Myocyte (in vitro differentiated cells): ENCODE results near the gene TAMALIN. TPM values are rescaled to one million over a fixed set of nuclear protein-coding genes. Genes with fewer than 3 reads are reported as not detected.

Experiments used
- DNase-seq: peaks from one replicate; pipeline ENCODE4 v3.0.0-alpha.2; 2012; ENCODE audit warnings: low read depth
- total RNA-seq: library from RNA; depleted of rRNA; stranded (reverse); fragments of >200 nt; gene quantifications from 2 replicates; pipeline ENCODE4 v1.2.3, GENCODE V29; 2014

Gene TAMALIN
- total RNA-seq, 1 donor from 2014 or later: 64.9 TPM

DNA sequence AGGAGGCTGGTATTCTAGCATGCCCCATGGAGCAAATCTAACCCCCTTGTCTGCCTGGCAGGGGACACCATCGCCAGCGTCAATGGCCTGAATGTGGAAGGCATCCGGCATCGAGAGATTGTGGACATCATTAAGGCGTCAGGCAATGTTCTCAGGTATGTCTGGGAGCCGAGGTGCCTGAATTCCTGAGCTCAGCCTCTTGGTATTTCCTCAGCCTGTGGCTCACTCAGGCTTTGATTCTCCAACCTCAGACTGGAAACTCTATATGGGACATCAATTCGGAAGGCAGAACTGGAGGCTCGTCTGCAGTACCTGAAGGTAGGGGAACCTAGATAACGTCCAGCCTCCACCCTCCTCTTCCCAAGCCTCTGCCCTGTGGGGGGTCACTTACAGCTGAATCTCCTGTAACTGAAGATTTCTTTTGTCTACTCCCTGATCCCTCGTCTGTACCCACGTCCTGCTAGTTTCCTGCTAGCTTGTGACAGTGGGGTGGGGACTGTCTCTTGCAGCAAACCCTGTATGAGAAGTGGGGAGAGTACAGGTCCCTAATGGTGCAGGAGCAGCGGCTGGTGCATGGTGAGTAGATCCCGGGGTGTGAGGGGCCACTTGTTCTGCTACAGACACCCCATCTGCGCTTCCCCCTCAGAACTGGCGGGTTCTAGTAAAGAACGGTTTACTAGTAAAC, 7.0 kb downstream of the TAMALIN start:
- no peak for DNase-seq

DNA sequence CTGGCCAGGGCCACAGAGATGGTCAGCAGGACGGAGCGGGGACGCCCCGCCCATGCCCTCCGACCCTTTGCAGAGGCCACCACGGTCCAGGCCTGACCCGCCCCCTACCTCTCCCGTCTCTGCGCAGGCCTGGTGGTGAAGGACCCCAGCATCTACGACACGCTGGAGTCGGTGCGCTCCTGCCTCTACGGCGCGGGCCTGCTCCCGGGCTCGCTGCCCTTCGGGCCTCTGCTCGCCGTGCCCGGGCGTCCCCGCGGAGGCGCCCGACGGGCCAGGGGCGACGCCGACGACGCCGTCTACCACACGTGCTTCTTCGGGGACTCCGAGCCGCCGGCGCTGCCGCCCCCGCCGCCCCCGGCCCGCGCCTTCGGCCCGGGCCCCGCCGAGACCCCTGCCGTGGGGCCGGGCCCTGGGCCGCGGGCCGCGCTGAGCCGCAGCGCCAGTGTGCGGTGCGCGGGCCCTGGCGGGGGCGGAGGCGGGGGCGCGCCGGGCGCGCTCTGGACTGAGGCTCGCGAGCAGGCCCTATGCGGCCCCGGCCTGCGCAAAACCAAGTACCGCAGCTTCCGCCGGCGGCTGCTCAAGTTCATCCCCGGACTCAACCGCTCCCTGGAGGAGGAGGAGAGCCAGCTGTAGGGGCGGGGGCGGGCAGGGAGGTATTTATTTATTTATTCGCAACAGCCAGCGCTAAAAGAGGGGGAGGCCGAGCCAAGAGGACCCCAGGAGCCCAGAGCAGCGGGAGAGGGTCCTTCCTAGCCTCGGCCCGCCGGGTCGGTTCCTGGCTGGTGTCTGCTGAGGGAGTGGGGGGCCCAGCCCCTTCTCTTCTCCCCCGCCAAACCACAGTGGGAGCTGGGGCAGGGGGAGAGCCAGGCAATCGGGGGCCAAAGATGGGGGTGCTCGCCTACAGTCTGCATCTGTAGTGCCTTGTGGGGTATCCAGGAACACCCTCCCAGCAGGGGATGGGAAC, 8.1 kb downstream of the TAMALIN start:
- no peak for DNase-seq

DNA sequence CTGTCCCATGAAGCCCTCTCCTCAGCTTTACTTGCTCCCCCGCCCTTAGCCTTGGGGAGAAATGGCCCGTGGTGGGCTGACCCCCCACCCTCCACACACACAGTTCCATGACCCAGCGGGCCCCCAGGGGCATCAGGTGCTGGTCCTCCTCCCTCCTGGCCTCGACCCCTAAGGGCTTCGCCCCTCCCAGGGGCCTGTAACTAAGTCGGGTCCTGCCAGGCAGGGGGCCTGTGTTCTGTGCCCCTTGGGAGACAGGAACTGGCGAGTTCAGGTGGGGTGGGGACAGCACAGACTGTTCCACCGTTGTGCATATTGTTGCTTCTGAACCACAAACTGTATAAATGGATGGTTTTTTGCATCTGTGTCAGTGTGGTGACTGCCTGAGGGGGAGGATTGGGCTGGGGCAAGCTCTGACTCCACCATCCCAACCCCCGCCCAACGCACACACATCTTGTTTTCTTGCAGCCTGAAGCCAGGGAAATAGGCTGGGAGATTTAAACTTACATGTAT, 8.8 kb downstream of the TAMALIN start:
- DNase-seq: no peak

DNA sequence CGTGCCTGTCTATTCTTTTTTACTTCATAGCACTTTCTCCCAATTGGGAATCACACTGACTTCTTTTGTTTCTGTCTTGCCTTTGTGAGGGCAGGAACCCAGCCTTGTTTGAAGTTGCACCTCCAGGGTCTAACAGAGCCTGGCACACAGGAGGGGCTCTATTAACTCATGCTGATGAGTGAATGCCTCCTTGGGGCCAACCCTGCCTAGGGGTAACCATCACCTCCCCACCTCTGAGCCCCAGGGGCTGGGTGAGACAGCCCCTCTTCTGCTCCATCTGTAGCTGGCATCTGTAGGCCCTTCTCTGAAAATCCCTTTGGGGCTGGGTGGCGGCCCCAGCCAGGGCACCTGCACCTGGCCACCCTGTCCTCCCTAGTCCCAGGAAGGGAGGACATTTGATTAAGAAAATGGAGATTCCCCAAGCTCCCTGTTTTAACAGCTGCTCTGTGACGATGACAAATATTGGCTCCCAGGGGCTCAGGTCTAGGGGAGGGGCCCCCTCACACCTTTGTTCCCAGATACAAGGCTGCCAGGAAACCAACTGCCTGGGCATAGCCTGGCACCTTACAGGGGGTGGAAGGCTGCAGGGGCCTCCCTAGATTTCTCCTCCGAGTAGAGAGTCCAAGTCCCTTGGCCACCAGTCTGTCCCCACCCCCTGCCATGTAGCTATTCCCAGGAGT, 11.8 kb downstream of the TAMALIN start:
- DNase-seq: no peak

DNA sequence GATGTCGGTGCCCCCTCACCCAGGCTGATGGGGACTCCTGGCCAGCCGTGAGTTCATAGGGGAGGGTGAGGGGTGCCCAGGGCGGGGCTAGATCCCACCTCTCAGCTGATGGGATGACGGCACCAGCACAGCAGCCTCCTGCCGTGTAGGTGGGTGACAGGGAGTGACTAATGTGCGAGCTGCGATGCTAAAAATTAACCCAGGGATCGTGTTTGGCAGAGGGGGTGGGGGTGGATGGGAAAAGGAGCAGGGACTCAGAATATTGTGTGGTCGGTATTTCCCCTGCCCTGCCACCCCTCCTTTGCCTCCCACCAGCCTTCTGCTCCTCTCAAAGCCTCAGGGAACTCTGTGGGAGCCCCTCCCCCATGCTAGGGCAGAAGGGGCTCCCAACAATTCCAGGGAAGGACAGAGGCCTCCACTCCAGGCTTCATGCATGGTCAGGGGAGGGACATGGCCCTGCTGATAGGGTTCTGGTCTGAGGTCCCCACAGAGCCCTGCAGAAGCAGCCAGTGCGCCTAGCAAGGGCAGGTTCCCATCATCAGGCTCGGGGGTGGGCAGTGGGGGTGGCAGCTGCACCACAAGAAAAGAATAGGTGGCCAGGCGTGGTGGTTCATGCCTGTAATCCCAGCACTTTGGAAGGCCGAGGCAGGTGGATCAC, 12.5 kb downstream of the TAMALIN start:
- DNase-seq: no peak

DNA sequence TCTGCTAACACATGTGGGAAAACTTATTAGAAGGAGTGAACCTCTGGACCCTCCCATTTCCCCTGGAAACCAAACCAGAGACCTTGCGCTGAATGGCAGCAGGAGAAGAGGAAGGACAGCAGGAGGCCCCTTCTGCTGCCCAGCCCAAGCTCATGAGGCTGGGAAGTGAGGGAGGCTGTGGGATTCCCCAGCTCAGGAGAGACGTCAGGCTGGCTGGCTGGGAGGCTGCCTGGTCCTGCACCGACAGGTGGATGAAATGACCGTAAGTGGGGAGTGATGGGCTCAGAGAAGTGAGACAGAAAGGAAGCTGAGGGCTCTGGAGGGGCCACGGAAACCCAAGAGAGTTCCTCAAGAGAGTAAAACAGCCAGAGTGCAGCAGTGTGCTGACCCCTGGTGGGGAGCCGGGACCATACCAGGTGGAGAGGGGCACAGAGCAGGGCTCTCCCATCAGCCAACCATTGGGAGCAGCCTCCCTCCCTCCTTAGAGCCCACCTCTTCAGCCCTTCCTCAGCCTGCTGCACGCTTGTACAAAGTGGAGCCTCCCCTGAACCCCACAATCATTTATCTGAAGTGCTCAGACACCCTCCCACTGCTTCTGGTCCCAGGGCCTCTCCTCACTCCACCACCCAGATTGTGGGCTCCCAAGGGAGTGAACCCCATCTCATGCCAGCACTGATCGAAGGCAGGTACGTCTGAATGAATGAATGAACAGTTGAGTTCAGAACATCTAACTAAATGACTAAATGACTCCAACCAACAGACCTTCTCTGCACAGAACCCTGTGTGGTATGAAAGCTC, 14.0 kb downstream of the TAMALIN start:
- DNase-seq: peak; percentile 63

DNA sequence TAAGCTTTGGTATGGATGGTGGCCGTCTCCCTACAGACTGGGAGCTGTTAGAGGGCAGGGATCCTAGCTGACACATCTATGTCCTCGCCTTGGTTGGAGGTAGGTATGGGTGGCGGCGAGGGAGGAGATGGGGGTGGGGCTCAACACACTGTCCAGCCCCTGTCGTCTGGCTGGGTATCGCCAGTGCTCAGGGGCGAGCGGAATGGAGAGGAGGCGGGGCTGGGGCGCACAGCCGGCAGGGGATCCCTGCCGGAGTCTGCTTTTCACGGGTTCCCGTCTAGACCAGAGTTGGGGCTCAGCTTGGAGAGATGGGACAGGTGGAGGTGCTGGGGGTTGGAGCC, 16.1 kb downstream of the TAMALIN start:
- DNase-seq: no peak

DNA sequence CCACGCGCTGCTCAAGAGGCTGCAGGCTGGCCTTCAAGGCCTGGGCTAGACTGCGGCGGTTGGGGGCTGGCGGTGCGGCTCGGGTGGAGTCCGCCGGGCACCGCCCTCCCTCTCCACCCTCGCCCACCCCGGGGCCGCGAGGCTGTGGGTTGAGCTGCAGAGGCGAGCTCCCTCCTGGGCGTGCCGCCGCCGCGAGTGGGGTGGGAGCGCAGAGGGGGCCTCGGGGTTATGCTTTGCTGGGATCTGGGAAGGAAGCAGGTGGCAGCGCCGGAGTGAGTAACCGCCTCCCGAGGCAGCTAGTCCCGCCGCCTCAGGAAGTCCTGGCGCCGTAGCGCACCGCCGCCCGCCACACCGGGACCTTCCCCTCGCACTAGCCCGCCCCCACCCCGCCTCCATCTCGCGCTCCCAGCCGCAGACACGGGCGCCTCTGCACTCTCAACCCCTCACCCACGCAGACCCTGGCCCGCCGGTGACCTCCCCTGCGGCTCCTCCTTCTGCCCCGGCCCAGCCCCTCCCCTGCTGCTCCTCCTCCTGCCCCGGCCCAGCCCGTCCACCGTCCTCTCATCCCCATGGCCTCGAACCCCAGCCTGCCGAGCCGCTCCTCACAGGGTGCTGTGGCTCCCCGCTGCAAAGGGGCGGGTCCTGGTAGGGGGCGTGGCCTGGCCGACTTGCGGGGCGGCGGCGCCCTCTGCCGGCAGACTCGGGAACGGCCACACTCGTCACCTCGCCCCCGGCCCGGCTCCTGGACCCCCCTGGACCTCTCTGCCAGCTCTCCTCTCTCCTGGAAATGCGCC, 16.6 kb downstream of the TAMALIN start:
- DNase-seq: peak; percentile 66

DNA sequence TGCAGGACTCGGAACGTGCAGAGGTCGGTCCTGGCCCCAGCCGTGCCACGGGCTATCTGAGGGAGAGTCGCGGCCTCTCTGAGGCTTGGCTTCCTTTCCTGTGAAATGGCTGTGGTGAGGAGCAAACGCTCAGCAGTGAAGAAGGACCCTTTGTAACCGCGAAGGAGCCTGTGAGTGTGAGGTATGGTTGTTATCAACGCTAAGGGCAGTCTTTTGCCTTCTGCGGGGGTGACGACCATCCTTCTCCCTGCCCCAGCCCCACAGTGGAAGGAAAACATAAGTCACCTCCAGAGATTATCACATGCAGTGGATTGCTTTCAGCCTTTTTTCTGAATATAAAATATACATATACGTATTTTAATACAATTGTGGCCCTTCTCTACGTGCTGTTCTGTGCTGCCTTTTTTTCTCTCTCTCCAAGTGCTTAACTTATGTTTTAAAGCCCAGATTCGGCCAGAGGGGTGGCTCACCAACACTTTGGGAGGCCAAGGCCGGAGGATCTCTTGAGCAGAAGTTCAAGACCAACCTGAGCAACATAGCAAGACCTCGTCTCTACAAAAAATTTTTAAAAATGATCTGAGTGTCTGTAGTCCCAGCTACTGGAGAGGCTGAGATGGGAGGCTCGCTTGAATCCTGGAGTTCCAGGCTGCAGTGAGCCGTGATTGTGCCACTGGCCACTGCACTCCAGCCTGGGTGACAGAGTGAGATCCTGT, 17.4 kb downstream of the TAMALIN start:
- peak; percentile 63 for DNase-seq

DNA sequence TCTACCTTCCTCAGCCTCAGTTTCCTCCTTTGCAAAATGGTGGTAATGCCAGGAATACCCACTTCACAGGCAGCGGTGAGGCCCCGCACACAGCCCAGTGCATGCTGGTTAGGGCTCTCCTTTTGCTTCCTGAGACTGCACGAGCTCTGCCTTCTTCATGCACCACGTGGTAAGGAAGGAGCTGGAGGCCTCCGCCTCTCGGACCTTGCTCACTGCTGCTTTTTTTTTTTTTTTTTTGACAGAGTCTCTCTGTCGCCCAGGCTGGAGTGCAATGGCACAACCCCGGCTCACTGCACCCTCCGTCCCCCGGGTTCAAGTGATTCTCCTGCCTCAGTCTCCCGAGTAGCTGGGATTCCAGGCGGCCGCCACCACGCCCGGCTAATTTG, 18.1 kb downstream of the TAMALIN start:
- no peak for DNase-seq

DNA sequence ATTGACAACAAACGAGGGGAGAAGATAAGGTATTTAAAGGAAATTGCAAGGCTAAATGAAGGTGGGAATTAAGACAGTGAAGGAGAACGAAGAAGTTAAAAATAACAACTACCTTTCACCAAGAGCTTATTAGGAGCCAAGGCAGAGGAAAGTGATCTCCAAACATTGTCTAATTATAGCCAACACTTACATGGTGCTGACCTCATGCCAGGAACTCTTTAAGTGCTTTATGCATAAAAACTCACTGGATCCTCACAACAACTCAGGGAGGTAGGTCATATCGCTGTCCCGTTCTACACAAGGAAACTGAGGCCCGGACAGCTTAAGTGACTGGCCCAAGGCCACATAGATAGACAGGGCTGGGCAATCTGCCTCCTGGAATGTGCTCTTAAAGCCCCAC, 19.5 kb downstream of the TAMALIN start:
- peak; percentile 47 for DNase-seq

DNA sequence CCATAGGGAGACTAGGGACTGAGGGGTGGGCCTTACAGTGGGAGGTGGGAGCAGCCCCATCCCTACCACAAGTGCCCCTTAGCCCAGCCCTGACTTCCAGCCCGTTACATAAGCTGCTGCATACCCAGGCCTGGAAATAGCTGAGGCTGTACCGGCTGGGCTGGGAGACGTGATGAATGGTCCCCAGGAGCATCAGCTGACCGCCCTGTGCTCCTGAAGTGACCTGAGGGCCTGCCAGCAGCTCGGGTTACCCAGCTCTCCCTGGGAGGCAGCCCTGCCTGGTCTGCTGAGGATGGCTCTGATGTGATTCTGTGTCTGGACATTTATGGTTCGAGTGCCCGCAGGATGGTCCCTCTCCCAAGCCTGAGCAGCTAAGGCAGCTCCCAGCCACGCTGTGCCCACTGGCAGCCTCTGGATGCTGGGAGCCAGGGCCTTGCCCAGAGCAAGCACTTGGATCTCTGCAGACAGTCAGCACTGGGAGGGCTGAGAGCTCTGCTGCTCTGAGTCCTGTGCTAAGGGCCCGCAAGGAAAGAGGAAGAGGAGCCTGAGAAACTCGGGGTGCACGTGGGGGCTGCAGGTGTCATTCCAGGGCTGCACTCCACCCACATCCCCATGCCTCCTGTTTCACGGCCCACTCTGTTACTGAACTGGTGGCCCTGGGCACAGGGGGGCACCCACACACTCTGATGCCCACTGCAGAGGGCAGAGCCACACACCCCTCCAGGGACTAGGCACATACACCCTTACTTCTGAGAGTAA, 20.5 kb downstream of the TAMALIN start:
- DNase-seq: peak; percentile 42

DNA sequence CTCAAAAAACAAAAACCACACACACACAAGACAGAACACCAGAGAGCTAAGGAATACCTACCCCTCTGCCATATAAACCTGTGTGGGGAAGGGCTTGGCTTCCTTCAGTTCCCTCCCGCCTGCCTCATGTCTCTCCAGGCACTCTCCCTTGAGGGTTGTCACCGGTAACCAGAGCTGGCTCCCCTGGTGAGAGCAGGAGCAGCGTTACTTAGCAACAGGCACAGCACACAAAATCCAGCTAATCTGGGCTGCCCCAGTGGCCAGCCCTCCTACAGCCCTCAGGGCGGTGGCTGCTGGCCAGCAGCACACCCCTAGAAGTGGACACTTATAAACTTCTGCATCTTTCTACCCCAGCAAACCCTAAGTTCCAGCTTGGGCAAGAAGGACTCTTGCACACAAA, 22.9 kb downstream of the TAMALIN start:
- peak; percentile 82 for DNase-seq

DNA sequence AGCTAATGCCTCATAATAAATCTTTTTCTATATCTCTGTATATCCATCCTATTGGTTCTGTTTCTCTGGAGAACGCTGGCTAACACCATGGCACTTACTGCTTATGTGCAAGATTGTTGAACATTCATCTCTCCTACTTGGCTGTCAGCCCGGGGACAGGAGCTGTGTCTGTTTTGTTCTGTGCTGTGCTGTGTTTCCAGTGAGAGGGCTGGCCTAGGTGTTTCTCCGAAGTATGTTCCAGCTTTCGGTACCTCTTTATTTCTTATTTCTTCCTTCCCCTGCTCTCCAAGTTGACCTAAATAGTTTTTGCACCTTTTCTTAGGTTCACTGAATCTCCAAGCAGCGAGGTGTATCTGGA, 25.7 kb downstream of the TAMALIN start:
- DNase-seq: peak; percentile 54

DNA sequence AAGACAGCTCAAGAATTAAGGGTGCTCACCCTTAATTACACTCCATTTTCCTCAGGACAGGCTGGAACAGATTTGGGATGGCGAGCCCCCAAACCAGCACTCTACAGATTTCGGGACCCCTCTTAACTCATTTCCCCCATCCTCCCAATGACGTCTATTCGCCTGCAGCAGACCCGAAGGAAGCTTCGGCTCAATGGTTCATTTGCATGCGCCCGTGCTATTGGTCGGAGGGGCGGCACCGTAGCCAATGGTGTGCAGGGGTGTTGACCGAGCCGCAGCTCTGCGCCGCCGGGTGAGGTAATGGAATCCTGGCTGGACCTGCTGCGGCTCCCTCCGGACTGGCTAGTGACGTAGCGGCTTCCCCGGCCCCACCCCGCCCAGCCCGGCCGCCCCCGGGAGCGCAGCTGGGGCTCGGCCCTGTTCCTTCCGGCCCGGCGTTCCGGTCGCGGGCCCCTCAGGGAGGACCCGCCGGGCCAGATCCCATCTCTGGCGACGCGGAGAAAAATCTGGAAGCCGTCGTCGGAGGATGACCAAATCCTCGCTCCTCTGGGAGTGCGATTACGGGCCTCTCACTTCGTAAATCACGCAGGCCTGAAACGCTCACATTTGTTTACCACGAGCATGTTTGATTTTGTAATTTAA, 26.2 kb downstream of the TAMALIN start:
- peak; percentile 95 for DNase-seq

DNA sequence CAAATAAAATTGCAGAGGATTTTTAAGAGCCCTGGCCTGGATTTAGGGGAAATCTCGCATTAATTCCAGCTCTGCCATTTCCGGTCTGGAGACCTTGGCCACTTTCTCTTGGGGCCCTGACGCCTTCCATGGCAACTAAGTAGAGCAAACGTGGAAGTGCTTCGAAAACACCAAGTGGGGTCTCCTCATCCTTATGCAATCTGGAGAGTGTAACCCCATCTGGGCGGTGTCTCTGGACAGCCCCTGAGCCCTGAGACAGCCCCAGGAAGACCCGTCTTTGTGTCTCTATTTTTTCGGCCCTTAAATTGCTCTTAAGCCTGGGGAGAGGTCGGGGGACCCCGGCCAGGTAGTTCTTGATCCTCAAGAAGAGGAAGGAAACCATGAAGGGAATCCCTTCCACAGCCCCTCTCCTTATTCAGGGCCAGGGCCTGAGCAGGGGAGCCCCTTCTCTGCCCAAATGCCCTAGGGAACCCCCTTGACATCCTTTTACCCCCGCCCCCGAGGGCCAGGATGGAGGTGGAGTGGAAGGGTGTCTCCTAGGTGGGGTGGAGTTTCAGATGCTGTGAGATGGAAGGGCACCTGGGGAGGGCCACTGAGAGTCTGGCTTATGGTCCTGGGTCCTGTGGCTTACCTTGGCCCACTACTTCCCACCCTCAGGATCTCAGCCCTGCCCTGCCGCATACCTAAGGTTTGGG, 26.8 kb downstream of the TAMALIN start:
- no peak for DNase-seq

DNA sequence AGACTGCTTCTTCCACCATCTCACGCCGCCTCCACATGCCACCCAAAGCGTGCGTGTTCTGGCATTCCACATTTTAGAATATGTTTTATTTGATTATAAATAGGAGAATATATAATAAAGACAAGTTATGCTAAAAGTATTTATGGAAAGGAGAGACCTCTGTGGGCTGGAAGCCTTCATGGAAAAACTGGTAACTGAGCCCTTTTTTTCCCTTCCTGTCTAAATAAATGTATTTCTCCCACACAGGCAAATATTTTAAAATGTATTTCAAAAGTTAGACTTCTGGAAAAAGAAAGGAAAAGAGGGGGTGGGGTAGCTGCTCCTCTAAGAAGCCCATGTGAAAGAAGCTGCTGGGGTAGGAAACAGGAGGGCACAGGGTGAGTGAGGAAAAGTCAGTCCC, 28.4 kb downstream of the TAMALIN start:
- DNase-seq: no peak
